ENCODE measurements around the gene PGLYRP1.

DNA sequence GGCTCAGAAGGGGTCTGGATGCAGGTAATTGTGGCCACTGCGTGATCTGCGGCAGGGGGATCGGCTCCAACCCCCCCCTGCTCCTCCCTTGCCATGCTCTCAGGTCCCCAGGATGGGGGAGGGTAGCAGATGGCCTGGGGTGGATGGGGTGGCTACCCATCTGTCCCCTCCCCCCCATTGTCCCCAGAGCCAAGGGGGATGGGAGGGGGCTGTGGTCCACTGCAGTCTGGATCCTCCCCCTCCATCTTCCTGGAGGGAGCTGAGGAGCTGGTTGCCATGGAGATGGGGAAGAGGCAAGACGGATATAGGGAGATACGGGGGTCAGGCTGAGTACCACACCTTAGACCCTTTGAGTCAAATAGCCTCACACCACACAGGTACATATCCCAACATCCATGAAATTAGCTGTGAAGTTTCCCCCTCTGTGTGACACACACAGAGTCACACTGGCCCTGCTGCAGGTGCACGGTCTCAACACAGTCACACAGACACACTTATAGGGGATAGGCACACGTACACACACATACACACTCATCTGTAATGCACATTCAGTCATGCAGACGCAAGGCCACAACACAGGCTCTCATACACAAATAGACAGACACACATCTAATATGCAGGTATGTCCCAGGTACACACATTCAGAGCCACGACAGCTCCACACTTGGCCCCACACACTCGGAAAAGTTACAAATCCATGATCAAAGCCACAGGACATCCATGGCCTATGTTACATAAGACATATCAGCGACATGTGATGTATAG lies 47.4 kb downstream of the PGLYRP1 start:
- TF ChIP-seq, protein P1, sequence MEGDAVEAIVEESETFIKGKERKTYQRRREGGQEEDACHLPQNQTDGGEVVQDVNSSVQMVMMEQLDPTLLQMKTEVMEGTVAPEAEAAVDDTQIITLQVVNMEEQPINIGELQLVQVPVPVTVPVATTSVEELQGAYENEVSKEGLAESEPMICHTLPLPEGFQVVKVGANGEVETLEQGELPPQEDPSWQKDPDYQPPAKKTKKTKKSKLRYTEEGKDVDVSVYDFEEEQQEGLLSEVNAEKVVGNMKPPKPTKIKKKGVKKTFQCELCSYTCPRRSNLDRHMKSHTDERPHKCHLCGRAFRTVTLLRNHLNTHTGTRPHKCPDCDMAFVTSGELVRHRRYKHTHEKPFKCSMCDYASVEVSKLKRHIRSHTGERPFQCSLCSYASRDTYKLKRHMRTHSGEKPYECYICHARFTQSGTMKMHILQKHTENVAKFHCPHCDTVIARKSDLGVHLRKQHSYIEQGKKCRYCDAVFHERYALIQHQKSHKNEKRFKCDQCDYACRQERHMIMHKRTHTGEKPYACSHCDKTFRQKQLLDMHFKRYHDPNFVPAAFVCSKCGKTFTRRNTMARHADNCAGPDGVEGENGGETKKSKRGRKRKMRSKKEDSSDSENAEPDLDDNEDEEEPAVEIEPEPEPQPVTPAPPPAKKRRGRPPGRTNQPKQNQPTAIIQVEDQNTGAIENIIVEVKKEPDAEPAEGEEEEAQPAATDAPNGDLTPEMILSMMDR (IDR thresholded peaks at IDR 0.05; ENCODE audit: low read depth, low read length, poor library complexity, severe bottlenecking) = no peak
- TF ChIP-seq EZH2phosphoT487 (IDR thresholded peaks at IDR 0.05; ENCODE audit: borderline replicate concordance, low read length) = no peak

All from DOHH2 (cell line).